Right forelimb (tissue), 1 donor: ENCODE results near the gene ADAMTS6.
"Not testable (repeated sequence)": the region's sequence is repeated elsewhere in the genome, so short reads cannot be mapped to it uniquely, and the experiment has no call there.

Source experiments
- DNase-seq: peaks from one replicate; pipeline ENCODE4 v3.0.0-alpha.2; 2018

ADAMTS6 gene

GRCh38 chr5:65364907-65365306 is 116.8 kb downstream of the ADAMTS6 start:
- DNase-seq: no peak

- DNase-seq: no peak
Measured at GRCh38 chr5:65363499-65363898, 118.2 kb downstream of the ADAMTS6 start.

GRCh38 chr5:65359981-65360380 is 121.7 kb downstream of the ADAMTS6 start:
- no peak for DNase-seq

- no peak for DNase-seq
Measured at GRCh38 chr5:65359569-65359968, 122.2 kb downstream of the ADAMTS6 start.

- no peak for DNase-seq
Measured at GRCh38 chr5:65356274-65356673, 125.4 kb downstream of the ADAMTS6 start.

GRCh38 chr5:65355301-65355700 is 126.4 kb downstream of the ADAMTS6 start:
- DNase-seq: no peak

GRCh38 chr5:65341835-65342234 is 139.9 kb downstream of the ADAMTS6 start:
- no peak for DNase-seq

GRCh38 chr5:65338606-65339151 is 143.0 kb downstream of the ADAMTS6 start:
- DNase-seq: no peak

GRCh38 chr5:65334077-65334476 is 147.6 kb downstream of the ADAMTS6 start:
- DNase-seq: no peak

- no peak for DNase-seq
Measured at GRCh38 chr5:65332591-65332990, 149.1 kb downstream of the ADAMTS6 start.

- DNase-seq: no peak
Measured at GRCh38 chr5:65329266-65329665, 152.5 kb downstream of the ADAMTS6 start.

GRCh38 chr5:65327582-65327981 is 154.1 kb downstream of the ADAMTS6 start:
- no peak for DNase-seq

- no peak for DNase-seq
Measured at GRCh38 chr5:65326922-65327321, 154.8 kb downstream of the ADAMTS6 start.

- no peak for DNase-seq
Measured at GRCh38 chr5:65324226-65324625, 157.5 kb downstream of the ADAMTS6 start.

GRCh38 chr5:65320704-65321103 is 161.0 kb downstream of the ADAMTS6 start:
- not testable (repeated sequence) for DNase-seq

GRCh38 chr5:65320250-65320649 is 161.5 kb downstream of the ADAMTS6 start:
- no peak for DNase-seq

- no peak for DNase-seq
Measured at GRCh38 chr5:65307931-65308330, 173.8 kb downstream of the ADAMTS6 start.

GRCh38 chr5:65307088-65307487 is 174.6 kb downstream of the ADAMTS6 start:
- DNase-seq: no peak

- no peak for DNase-seq
Measured at GRCh38 chr5:65305913-65306312, 175.8 kb downstream of the ADAMTS6 start.

- no peak for DNase-seq
Measured at GRCh38 chr5:65299861-65300260, 181.9 kb downstream of the ADAMTS6 start.

- no peak for DNase-seq
Measured at GRCh38 chr5:65296067-65296466, 185.7 kb downstream of the ADAMTS6 start.

- DNase-seq: no peak
Measured at GRCh38 chr5:65292196-65292595, 189.5 kb downstream of the ADAMTS6 start.

- no peak for DNase-seq
Measured at GRCh38 chr5:65290677-65291076, 191.0 kb downstream of the ADAMTS6 start.

- DNase-seq: no peak
Measured at GRCh38 chr5:65288657-65289056, 193.1 kb downstream of the ADAMTS6 start.

- no peak for DNase-seq
Measured at GRCh38 chr5:65279603-65280002, 202.1 kb downstream of the ADAMTS6 start.
